Karpas-422 (cell line): ENCODE measurements around the gene ZNF830. TPM values are rescaled to one million over a fixed set of nuclear protein-coding genes. Genes with fewer than 3 reads are reported as not detected.
A peak's percentile ranks its signal among the peaks of the same experiment; 100 is the strongest.
"Not testable (repeated sequence)": the region's sequence is repeated elsewhere in the genome, so short reads cannot be mapped to it uniquely, and the experiment has no call there.

ENCODE experiments used
- DNase-seq: peaks from one replicate; pipeline ENCODE4 v3.0.0-alpha.2; 2015
- H2AFZ ChIP-seq: fragments of 200-600 bp; sonication (generic); 2 replicates; pipeline ENCODE4 v1.6.1; 2014; ENCODE audit warnings: antibody characterized with exemption, low read length, mixed read lengths
- H3K27ac ChIP-seq: fragments of 200-600 bp; sonication (generic); 2 replicates; pipeline ENCODE4 v1.5.1; 2014; ENCODE audit warnings: mild to moderate bottlenecking, low read length, moderate library complexity
- H3K27me3 ChIP-seq: fragments of 200-600 bp; sonication (generic); 2 replicates; pipeline ENCODE4 v1.6.1; 2014; ENCODE audit warnings: low read length, mixed read lengths
- H3K36me3 ChIP-seq: fragments of 200-600 bp; sonication (generic); 2 replicates; pipeline ENCODE4 v1.6.1; 2014; ENCODE audit warnings: low read length, mixed read lengths; ENCODE audit not compliant: insufficient read depth
- H3K4me1 ChIP-seq: fragments of 200-600 bp; sonication (generic); 2 replicates; pipeline ENCODE4 v1.6.1; 2014; ENCODE audit warnings: mild to moderate bottlenecking, low read length, mixed read lengths
- H3K4me2 ChIP-seq: fragments of 200-600 bp; sonication (generic); 2 replicates; pipeline ENCODE4 v1.6.1; 2014; ENCODE audit warnings: low read length, low read depth, mild to moderate bottlenecking; ENCODE audit not compliant: poor library complexity, severe bottlenecking
- H3K4me3 ChIP-seq: fragments of 200-600 bp; sonication (generic); 2 replicates; pipeline ENCODE4 v1.5.1; 2014; ENCODE audit warnings: mild to moderate bottlenecking, antibody characterized with exemption, low read length, mixed read lengths
- H3K79me2 ChIP-seq: fragments of 200-600 bp; sonication (generic); 2 replicates; pipeline ENCODE4 v1.6.1; 2014; ENCODE audit warnings: mild to moderate bottlenecking, low read length, mixed read lengths
- H3K9ac ChIP-seq: fragments of 200-600 bp; sonication (generic); 2 replicates; pipeline ENCODE4 v1.6.0; 2014; ENCODE audit warnings: low read length
- H3K9me2 ChIP-seq: fragments of 200-600 bp; sonication (generic), shearing (Covaris generic); replicated peaks from 2 replicates; pipeline ENCODE4 v1.6.0; 2014; ENCODE audit warnings: mild to moderate bottlenecking, low read length, moderate library complexity; ENCODE audit not compliant: insufficient read depth
- H3K9me3 ChIP-seq: fragments of 300-700, 200-600 bp; sonication (generic); 2 replicates; pipeline ENCODE4 v1.6.1; 2014; ENCODE audit warnings: low read length, mixed read lengths
- H4K20me1 ChIP-seq: fragments of 200-600 bp; sonication (generic); 2 replicates; pipeline ENCODE4 v1.6.1; 2014; ENCODE audit warnings: mild to moderate bottlenecking, antibody characterized with exemption, low read length, low read depth; ENCODE audit not compliant: insufficient read depth
- total RNA-seq: library from RNA; depleted of rRNA; stranded (reverse); fragments of >200 nt; shearing (Covaris generic); gene quantifications from 2 replicates; pipeline ENCODE4 v1.2.3, GENCODE V29; 2014; ENCODE audit warnings: low replicate concordance; rRNA removed

Gene ZNF830, protein sequence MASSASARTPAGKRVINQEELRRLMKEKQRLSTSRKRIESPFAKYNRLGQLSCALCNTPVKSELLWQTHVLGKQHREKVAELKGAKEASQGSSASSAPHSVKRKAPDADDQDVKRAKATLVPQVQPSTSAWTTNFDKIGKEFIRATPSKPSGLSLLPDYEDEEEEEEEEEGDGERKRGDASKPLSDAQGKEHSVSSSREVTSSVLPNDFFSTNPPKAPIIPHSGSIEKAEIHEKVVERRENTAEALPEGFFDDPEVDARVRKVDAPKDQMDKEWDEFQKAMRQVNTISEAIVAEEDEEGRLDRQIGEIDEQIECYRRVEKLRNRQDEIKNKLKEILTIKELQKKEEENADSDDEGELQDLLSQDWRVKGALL
- total RNA-seq = 10.2 and 32.4 TPM in 2 replicates

GRCh38 chr17:34961093-34961911 is at the start of gene ZNF830, which contains the start of gene CCT6B:
Gene ZNF830 (plus strand): TSS chr17:34961540. CDS start chr17:34961567, 27 bp downstream.
Gene CCT6B (minus strand): TSS chr17:34961460. CDS start chr17:34961393, 67 bp downstream.
- Histone ChIP-seq H3K27me3 (no peaks in the 10 kb centered on the region), H3K9ac (peak within 1 kb of the TSS; percentile 77), H3K4me2 (peak within 1 kb of the TSS; percentile 86), H3K36me3 (peaks cover 19% of the 10 kb centered on the region; the same call in 1 of the 2 replicates), H3K9me3 (no peaks in the 10 kb centered on the region), H2AFZ (peak within 1 kb of the TSS; percentile 46; the same call in 1 of the 2 replicates), H3K4me1 (peaks cover 22% of the 10 kb centered on the region), H4K20me1 (no peaks in the 10 kb centered on the region), H3K4me3 (peak within 1 kb of the TSS; percentile 80), H3K27ac (peak within 1 kb of the TSS; percentile 57), H3K9me2 (peaks cover 8% of the 10 kb centered on the region; the same call in 1 of the 2 replicates), H3K79me2 (peaks cover 26% of the 10 kb centered on the region)
- DNase-seq = peak; percentile 98

GRCh38 chr17:34913001-34913400 is 48.3 kb upstream of the ZNF830 start:
- no peaks in the 10 kb centered on the region; the same call in 1 of the 2 replicates for H3K36me3 ChIP-seq
- H3K79me2 ChIP-seq = no peaks in the 10 kb centered on the region
- no peak overlapping the region for H3K9ac ChIP-seq
- no peaks in the 10 kb centered on the region for H4K20me1 ChIP-seq
- peaks cover 22% of the 10 kb centered on the region for H3K4me1 ChIP-seq
- no peak for DNase-seq
- H3K4me2 ChIP-seq = no peak overlapping the region
- H3K9me3 ChIP-seq = peaks cover 2% of the 10 kb centered on the region; the same call in 1 of the 2 replicates
- H3K9me2 ChIP-seq = no peaks in the 10 kb centered on the region
- no peak overlapping the region for H3K4me3 ChIP-seq
- H3K27ac ChIP-seq = no peak overlapping the region
- peaks cover 2% of the 10 kb centered on the region; the same call in 1 of the 2 replicates for H3K27me3 ChIP-seq
- H2AFZ ChIP-seq = no peak overlapping the region

DNA sequence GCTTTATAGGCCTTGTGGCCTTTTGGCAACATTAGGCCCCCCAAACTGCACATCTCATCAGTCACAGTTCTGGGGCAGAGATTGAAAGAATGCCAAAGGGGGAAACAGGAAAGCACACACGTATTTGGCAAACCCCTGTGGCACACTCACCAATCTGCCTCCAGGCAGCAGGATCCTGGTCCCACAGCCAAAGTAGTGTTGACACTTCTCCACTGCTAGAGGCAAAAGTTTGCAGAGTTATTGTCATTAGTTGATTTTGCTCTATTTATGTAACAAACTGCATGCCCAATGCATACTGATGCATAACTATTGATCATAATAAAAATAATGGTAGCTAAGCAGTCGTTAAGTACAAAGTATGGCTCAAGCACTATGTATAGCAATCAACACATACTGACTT is 45.2 kb upstream of the ZNF830 start:
- no peak for DNase-seq
- H2AFZ ChIP-seq = no peak overlapping the region
- H3K4me1 ChIP-seq = peaks cover 25% of the 10 kb centered on the region
- no peak overlapping the region for H3K27ac ChIP-seq
- H3K79me2 ChIP-seq = no peaks in the 10 kb centered on the region
- H3K9me2 ChIP-seq = no peaks in the 10 kb centered on the region
- peaks cover 2% of the 10 kb centered on the region; the same call in 1 of the 2 replicates for H3K27me3 ChIP-seq
- peaks cover 2% of the 10 kb centered on the region; the same call in 1 of the 2 replicates for H3K9me3 ChIP-seq
- H3K4me2 ChIP-seq = no peak overlapping the region
- no peak overlapping the region for H3K4me3 ChIP-seq
- no peaks in the 10 kb centered on the region; the same call in 1 of the 2 replicates for H3K36me3 ChIP-seq
- H4K20me1 ChIP-seq = no peaks in the 10 kb centered on the region
- H3K9ac ChIP-seq = no peak overlapping the region

GRCh38 chr17:34917381-34917780 is 44.0 kb upstream of the ZNF830 start:
- H3K36me3 ChIP-seq = no peaks in the 10 kb centered on the region; the same call in 1 of the 2 replicates

GRCh38 chr17:34920676-34921075 is 40.7 kb upstream of the ZNF830 start:
- no peak for DNase-seq
- Histone ChIP-seq H3K4me1 (peaks cover 16% of the 10 kb centered on the region), H2AFZ (no peak overlapping the region), H3K9me3 (no peaks in the 10 kb centered on the region), H4K20me1 (no peaks in the 10 kb centered on the region), H3K36me3 (no peaks in the 10 kb centered on the region; the same call in 1 of the 2 replicates), H3K9ac (no peak overlapping the region), H3K27me3 (0 out of 2 replicates have a peak, but pooled peaks cover under 1% of the 10 kb centered on the region), H3K4me3 (no peak overlapping the region), H3K9me2 (no peaks in the 10 kb centered on the region), H3K27ac (no peak overlapping the region), H3K79me2 (no peaks in the 10 kb centered on the region), H3K4me2 (no peak overlapping the region)

More at GRCh38 chr17:34917381-34917780, 44.0 kb upstream of the ZNF830 start:
- H3K79me2 ChIP-seq = no peaks in the 10 kb centered on the region
- H2AFZ ChIP-seq = no peak overlapping the region
- H3K4me2 ChIP-seq = peak overlapping the region; percentile 46
- H4K20me1 ChIP-seq = no peaks in the 10 kb centered on the region
- peaks cover 2% of the 10 kb centered on the region; the same call in 1 of the 2 replicates for H3K27me3 ChIP-seq
- H3K9me2 ChIP-seq = no peaks in the 10 kb centered on the region
- H3K9me3 ChIP-seq = peaks cover 2% of the 10 kb centered on the region; the same call in 1 of the 2 replicates
- H3K4me1 ChIP-seq = peaks cover 25% of the 10 kb centered on the region
- no peak overlapping the region for H3K9ac ChIP-seq
- H3K27ac ChIP-seq = no peak overlapping the region
- no peak for DNase-seq
- H3K4me3 ChIP-seq = no peak overlapping the region

- H2AFZ ChIP-seq = no peak overlapping the region
- no peaks in the 10 kb centered on the region for H3K9me3 ChIP-seq
- H3K36me3 ChIP-seq = no peaks in the 10 kb centered on the region
- peaks cover 4% of the 10 kb centered on the region for H3K4me1 ChIP-seq
- H3K27me3 ChIP-seq = no peaks in the 10 kb centered on the region
- no peaks in the 10 kb centered on the region for H3K79me2 ChIP-seq
- H3K27ac ChIP-seq = no peak overlapping the region
- no peak overlapping the region for H3K9ac ChIP-seq
- DNase-seq = no peak
- no peaks in the 10 kb centered on the region for H3K9me2 ChIP-seq
- H3K4me3 ChIP-seq = no peak overlapping the region
- no peak overlapping the region for H3K4me2 ChIP-seq
- H4K20me1 ChIP-seq = no peaks in the 10 kb centered on the region
Observed at GRCh38 chr17:34926661-34927060, 34.7 kb upstream of the ZNF830 start.

DNA sequence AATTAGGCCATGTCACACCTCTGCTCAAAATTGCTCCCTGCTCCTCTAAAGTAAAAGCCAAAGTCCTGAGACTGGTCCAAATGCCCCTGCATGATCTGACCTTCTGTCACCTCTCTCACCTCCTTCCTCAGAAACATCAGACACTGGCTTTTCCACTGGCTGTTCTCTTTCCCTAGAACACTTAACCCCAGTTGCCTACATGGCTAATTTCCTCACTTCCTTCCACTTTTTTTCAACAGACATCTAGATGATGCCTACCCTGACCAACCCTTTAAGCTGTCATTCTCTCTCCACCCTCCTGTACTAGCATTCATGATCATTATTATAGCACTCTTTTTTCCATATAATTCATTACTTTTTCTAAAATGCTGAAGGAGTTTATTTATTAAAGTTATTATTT is 31.1 kb upstream of the ZNF830 start:
- H3K27me3 ChIP-seq = no peaks in the 10 kb centered on the region
- no peaks in the 10 kb centered on the region for H4K20me1 ChIP-seq
- no peak overlapping the region for H2AFZ ChIP-seq
- H3K79me2 ChIP-seq = no peaks in the 10 kb centered on the region
- no peak overlapping the region for H3K27ac ChIP-seq
- H3K9ac ChIP-seq = no peak overlapping the region
- no peak overlapping the region for H3K4me2 ChIP-seq
- no peaks in the 10 kb centered on the region for H3K9me3 ChIP-seq
- H3K4me1 ChIP-seq = peaks cover 4% of the 10 kb centered on the region
- H3K4me3 ChIP-seq = no peak overlapping the region
- no peak for DNase-seq
- no peaks in the 10 kb centered on the region for H3K9me2 ChIP-seq
- no peaks in the 10 kb centered on the region for H3K36me3 ChIP-seq

DNA sequence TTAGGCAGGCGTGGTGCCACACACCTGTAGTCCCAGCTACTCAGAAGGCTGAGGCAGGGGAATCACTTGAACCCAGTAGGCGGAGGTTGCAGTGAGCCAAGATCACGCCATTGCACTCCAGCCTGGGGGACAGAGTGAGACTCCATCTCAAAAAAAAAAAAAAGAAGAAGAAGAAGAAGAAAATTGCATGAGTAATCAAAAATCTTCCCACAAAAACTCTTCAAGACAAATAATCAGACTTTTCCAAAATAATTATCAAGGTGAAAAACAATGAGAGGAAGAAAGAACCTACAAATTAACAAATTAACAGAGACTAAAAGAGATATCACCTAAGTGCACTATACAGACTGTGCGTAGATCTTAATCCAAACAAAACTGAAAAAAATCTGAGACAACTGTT is 10.6 kb upstream of the ZNF830 start:
- H3K27me3 ChIP-seq = not testable (repeated sequence)

More for the DNA sequence above, 10.6 kb upstream of the ZNF830 start:
- not testable (repeated sequence) for H3K27ac ChIP-seq, H4K20me1 ChIP-seq, H3K9ac ChIP-seq, H3K9me3 ChIP-seq, H3K4me3 ChIP-seq, H3K9me2 ChIP-seq, H3K79me2 ChIP-seq, H3K4me1 ChIP-seq, DNase-seq, H2AFZ ChIP-seq, H3K4me2 ChIP-seq, H3K36me3 ChIP-seq
